Calu3 (cell line): ENCODE results near the gene LSAMP. TPM values are rescaled to one million over a fixed set of nuclear protein-coding genes. Genes with fewer than 3 reads are reported as not detected.

Experiments
- BruUV-seq: library from RNA; stranded (reverse); fragments of 400-500 nt; replicated peaks from 2 replicates; lab custom pipeline; 2021; lab: Mats Ljungman, UMichigan
- CTCF ChIA-PET: fragments of 300-600 bp; sonication (Branson Sonifier 250); formaldehyde crosslinking; loops from one replicate; lab custom pipeline; 2022; ENCODE audit warnings: antibody characterized with exemption; lab: Charles Lee
- DNase-seq: peaks from one replicate; pipeline ENCODE4 v3.0.0; 2022
- H3K27ac Mint-ChIP-seq: one replicate; pipeline ENCODE4 v1.8.0; 2022; ENCODE audit warnings: mixed read lengths; ENCODE audit not compliant: unreplicated experiment
- H3K27me3 Mint-ChIP-seq: one replicate; pipeline ENCODE4 v1.8.0; 2022; ENCODE audit warnings: mixed read lengths; ENCODE audit not compliant: unreplicated experiment
- H3K36me3 Mint-ChIP-seq: one replicate; pipeline ENCODE4 v1.8.0; 2022; ENCODE audit warnings: mild to moderate bottlenecking, moderate library complexity, mixed read lengths; ENCODE audit not compliant: insufficient read depth, unreplicated experiment
- H3K4me1 Mint-ChIP-seq: one replicate; pipeline ENCODE4 v1.8.0; 2022; ENCODE audit warnings: mild to moderate bottlenecking, low read depth, mixed read lengths; ENCODE audit not compliant: unreplicated experiment
- H3K4me3 Mint-ChIP-seq: one replicate; pipeline ENCODE4 v1.8.0; 2022; ENCODE audit warnings: mild to moderate bottlenecking, low read depth, moderate library complexity, mixed read lengths; ENCODE audit not compliant: unreplicated experiment
- H3K9me3 Mint-ChIP-seq: one replicate; pipeline ENCODE4 v1.8.0; 2022; ENCODE audit warnings: low read depth, mixed read lengths; ENCODE audit not compliant: unreplicated experiment
- CTCF ChIP-seq: fragments of 200-600 bp; IDR thresholded peaks from one replicate; pipeline ENCODE4 v1.8.0; 2022; ENCODE audit warnings: antibody characterized with exemption; ENCODE audit not compliant: unreplicated experiment
- intact Hi-C: fragments of 100-400 bp; cut with micrococcal nuclease; formaldehyde crosslinking; loops from one replicate; pipeline ENCODE4 v1.10.0; 2022; ENCODE audit not compliant: unreplicated experiment
- total RNA-seq: library from RNA; stranded (reverse); gene quantifications from 2 replicates; pipeline ENCODE4 v1.2.3, GENCODE V29; 2022

The LSAMP gene
- total RNA-seq, 1 experiment from 2014 or later: 0.90 TPM

- no peak for DNase-seq
- no peak overlapping the region for H3K27ac Mint-ChIP-seq
- H3K4me3 Mint-ChIP-seq: no peak overlapping the region
- TF ChIP-seq CTCF: no peak
- H3K9me3 Mint-ChIP-seq: no peaks in the 10 kb centered on the region
- CTCF ChIA-PET: interaction anchor here (0.7 kb wide), 1 partner anchor 548 kb away, joined by 3 read pairs; no protein-coding TSS in a partner anchor
- intact Hi-C loops: no loop called here
- no peaks in the 10 kb centered on the region for H3K4me1 Mint-ChIP-seq
- H3K36me3 Mint-ChIP-seq: no peaks in the 10 kb centered on the region
- no TSS peak for BruUV-seq
- no peaks in the 10 kb centered on the region for H3K27me3 Mint-ChIP-seq
Measured at GRCh38 chr3:116316771-116317170, 128.5 kb downstream of the LSAMP start.

GRCh38 chr3:116314476-116314875, 130.8 kb downstream of the LSAMP start:
- Mint-ChIP-seq H3K4me1 (no peaks in the 10 kb centered on the region), H3K9me3 (no peaks in the 10 kb centered on the region), H3K4me3 (no peak overlapping the region), H3K27ac (no peak overlapping the region), H3K36me3 (no peaks in the 10 kb centered on the region), H3K27me3 (no peaks in the 10 kb centered on the region)
- DNase-seq: no peak
- CTCF ChIA-PET: no interaction called here
- no TSS peak for BruUV-seq
- no peak for TF ChIP-seq CTCF
- intact Hi-C loops: no loop called here

GRCh38 chr3:116306720-116307119, 138.6 kb downstream of the LSAMP start:
- Mint-ChIP-seq H3K4me3 (no peak overlapping the region), H3K27ac (no peak overlapping the region), H3K36me3 (no peaks in the 10 kb centered on the region), H3K9me3 (no peaks in the 10 kb centered on the region), H3K4me1 (peaks cover 9% of the 10 kb centered on the region), H3K27me3 (no peaks in the 10 kb centered on the region)
- CTCF ChIA-PET: interaction anchor here (0.8 kb wide), 1 partner anchor 55 kb away, joined by 3 read pairs; no protein-coding TSS in a partner anchor
- DNase-seq: no peak
- no peak for TF ChIP-seq CTCF
- intact Hi-C loops: no loop called here
- BruUV-seq: no TSS peak

GRCh38 chr3:116306149-116306548, 139.1 kb downstream of the LSAMP start:
- intact Hi-C loops: no loop called here
- no peaks in the 10 kb centered on the region for H3K9me3 Mint-ChIP-seq
- no peaks in the 10 kb centered on the region for H3K27me3 Mint-ChIP-seq
- H3K4me3 Mint-ChIP-seq: no peak overlapping the region
- no peaks in the 10 kb centered on the region for H3K36me3 Mint-ChIP-seq
- peaks cover 9% of the 10 kb centered on the region for H3K4me1 Mint-ChIP-seq
- no peak for DNase-seq
- H3K27ac Mint-ChIP-seq: no peak overlapping the region
- CTCF ChIA-PET: interaction anchor here (0.8 kb wide), 1 partner anchor 54 kb away, joined by 3 read pairs; no protein-coding TSS in a partner anchor
- no TSS peak for BruUV-seq
- TF ChIP-seq CTCF: no peak
